Measurements from ENCODE around the gene MAMDC4. TPM values are rescaled to one million over a fixed set of nuclear protein-coding genes. Genes with fewer than 3 reads are reported as not detected.
A peak's percentile ranks its signal among the peaks of the same experiment; 100 is the strongest.
"Not testable (repeated sequence)": the region's sequence is repeated elsewhere in the genome, so short reads cannot be mapped to it uniquely, and the experiment has no call there.

MAMDC4 gene
- total RNA-seq, 4 donors from 2014 or later: 0.89 to 1.4 (median 1.4) TPM

- 87% methylated on average over 5 of the region's 5 CpGs for WGBS, 2 donors
- no peak for DNase-seq (ENCODE audit: low spot score in 2 of 2)
- H3K4me3 ChIP-seq (ENCODE audit: low read depth, poor library complexity, severe bottlenecking): no peak overlapping the region
- TF ChIP-seq POLR2A (IDR thresholded peaks at IDR 0.05): no peak
- TF ChIP-seq CTCF (IDR thresholded peaks at IDR 0.05): no peak
- intact Hi-C loops (cut with DNase I; ENCODE audit: low total_unique reads): no loop called here
Measured at GRCh38 chr9:136876476-136876875, 24.3 kb downstream of the MAMDC4 start.

- intact Hi-C loops (cut with DNase I; ENCODE audit: low total_unique reads): no loop called here
- 80 to 85% methylated on average over 10 to 11 of the region's 11 CpGs for WGBS, 2 donors
- no peak for DNase-seq (ENCODE audit: low spot score in 2 of 2)
- H3K4me3 ChIP-seq (ENCODE audit: low read depth, poor library complexity, severe bottlenecking): no peak overlapping the region
- TF ChIP-seq POLR2A (IDR thresholded peaks at IDR 0.05) (no peak), CTCF (IDR thresholded peaks at IDR 0.05) (no peak)
Measured at GRCh38 chr9:136880651-136881050, 28.5 kb downstream of the MAMDC4 start.

- TF ChIP-seq CTCF (IDR thresholded peaks at IDR 0.05) (no peak), POLR2A (IDR thresholded peaks at IDR 0.05) (no peak)
- no peak for DNase-seq (ENCODE audit: low spot score in 2 of 2)
- H3K4me3 ChIP-seq (ENCODE audit: low read depth, poor library complexity, severe bottlenecking): no peak overlapping the region
- intact Hi-C loops (cut with DNase I; ENCODE audit: low total_unique reads): no loop called here
- WGBS, 2 donors: 26 to 29% methylated on average over 5 to 7 of the region's 9 CpGs
Measured at GRCh38 chr9:136881691-136882108, 29.6 kb downstream of the MAMDC4 start.

GRCh38 chr9:136882109-136882946 lies 30.2 kb downstream of the MAMDC4 start:
- peak in 1 of 2 donors; percentile 70 for DNase-seq (ENCODE audit: low spot score in 2 of 2)
- intact Hi-C loops (cut with DNase I; ENCODE audit: low total_unique reads): no loop called here
- TF ChIP-seq CTCF (IDR thresholded peaks at IDR 0.05) (peak in 1 of 3 donors; percentile 25), POLR2A (IDR thresholded peaks at IDR 0.05) (no peak)
- 18 to 34% methylated on average over 17 to 18 of the region's 19 CpGs for WGBS, 2 donors
- H3K4me3 ChIP-seq (ENCODE audit: low read depth, poor library complexity, severe bottlenecking): no peak overlapping the region

GRCh38 chr9:136882947-136883283 lies 30.8 kb downstream of the MAMDC4 start:
- DNase-seq (ENCODE audit: low spot score in 2 of 2); intact Hi-C loops (cut with DNase I; ENCODE audit: low total_unique reads); H3K4me3 ChIP-seq (ENCODE audit: low read depth, poor library complexity, severe bottlenecking): not testable (repeated sequence)
- WGBS, 2 donors: 51 to 58% methylated on average over 9 of the region's 9 CpGs

GRCh38 chr9:136883670-136884069 lies 31.5 kb downstream of the MAMDC4 start:
- 79 to 80% methylated on average over 10 of the region's 10 CpGs for WGBS, 2 donors
- H3K4me3 ChIP-seq (ENCODE audit: low read depth, poor library complexity, severe bottlenecking); intact Hi-C loops (cut with DNase I; ENCODE audit: low total_unique reads); DNase-seq (ENCODE audit: low spot score in 2 of 2): not testable (repeated sequence)
